Activated T-cell treated with anti-CD3 and anti-CD28 coated beads, Interleukin-2, amount 50 U/mL, for 1 hour (primary cell): Measurements from ENCODE around the gene FOXP4.

Experiments used
- DNase-seq: peaks from one replicate; pipeline ENCODE4 v3.0.0-alpha.2; 2020

The FOXP4 gene, protein sequence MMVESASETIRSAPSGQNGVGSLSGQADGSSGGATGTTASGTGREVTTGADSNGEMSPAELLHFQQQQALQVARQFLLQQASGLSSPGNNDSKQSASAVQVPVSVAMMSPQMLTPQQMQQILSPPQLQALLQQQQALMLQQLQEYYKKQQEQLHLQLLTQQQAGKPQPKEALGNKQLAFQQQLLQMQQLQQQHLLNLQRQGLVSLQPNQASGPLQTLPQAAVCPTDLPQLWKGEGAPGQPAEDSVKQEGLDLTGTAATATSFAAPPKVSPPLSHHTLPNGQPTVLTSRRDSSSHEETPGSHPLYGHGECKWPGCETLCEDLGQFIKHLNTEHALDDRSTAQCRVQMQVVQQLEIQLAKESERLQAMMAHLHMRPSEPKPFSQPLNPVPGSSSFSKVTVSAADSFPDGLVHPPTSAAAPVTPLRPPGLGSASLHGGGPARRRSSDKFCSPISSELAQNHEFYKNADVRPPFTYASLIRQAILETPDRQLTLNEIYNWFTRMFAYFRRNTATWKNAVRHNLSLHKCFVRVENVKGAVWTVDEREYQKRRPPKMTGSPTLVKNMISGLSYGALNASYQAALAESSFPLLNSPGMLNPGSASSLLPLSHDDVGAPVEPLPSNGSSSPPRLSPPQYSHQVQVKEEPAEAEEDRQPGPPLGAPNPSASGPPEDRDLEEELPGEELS

DNA sequence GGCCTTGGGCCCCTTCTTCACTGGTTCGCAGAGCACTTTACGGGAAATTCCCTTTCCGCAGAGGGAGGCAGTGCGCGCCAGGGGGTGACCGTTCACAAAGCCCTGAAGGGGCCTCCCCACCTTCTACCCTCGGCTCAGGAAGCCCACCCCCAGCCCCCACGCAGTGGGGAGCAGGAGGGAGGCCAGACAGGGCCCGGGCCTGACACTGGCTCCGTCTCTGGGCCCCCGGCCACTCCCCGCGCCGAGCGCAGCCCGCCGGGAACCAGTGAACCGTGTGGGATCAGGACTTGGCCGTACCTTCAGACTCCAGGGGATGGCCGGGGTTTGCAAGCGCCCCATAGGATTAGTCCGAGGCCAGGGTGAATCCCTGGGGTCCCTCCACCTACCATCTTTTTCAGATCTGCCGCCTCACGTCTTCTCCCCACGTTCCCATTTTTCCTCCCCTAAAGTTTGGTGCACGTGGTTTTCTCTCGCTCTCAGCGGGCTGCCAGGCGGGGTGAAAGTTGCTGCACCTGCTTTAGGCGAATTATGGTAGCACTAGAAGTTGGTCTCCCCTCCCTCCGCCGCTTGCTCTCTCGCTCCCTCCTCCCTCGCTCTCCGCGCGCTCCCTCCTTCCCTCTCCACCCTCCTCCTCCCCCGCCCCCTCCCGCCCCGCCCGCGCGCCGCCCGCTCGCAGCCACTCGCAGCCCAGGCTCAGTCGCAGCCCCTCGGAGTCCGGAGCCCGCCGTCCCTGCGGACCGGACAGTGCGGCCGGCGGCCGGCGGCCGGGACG is at the start of gene FOXP4:
FOXP4 (plus strand) TSS at position 679 of the 772 bp plus-strand sequence. CDS start 19,380 bp downstream, outside the sequence.
- DNase-seq = peak; percentile 79

DNA sequence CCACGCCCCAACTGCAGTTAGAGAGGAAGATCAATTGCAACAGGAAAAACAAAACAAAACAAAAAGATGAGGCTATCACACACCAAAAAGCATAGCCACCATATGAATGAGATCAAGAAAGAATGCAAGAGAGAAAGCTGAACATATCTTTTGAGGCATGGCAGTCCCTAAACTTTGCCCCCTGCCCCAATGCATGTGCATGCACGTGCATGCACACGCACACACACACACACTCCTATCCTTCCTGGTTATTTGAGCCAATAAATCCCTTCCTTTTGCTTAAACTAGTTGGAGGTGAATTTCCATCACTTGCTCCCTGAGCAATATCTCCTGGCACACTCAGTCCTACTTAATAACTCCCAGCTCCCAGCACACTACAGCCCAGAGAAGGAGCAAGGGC is 48.6 kb upstream of the FOXP4 start:
- DNase-seq = no peak

DNA sequence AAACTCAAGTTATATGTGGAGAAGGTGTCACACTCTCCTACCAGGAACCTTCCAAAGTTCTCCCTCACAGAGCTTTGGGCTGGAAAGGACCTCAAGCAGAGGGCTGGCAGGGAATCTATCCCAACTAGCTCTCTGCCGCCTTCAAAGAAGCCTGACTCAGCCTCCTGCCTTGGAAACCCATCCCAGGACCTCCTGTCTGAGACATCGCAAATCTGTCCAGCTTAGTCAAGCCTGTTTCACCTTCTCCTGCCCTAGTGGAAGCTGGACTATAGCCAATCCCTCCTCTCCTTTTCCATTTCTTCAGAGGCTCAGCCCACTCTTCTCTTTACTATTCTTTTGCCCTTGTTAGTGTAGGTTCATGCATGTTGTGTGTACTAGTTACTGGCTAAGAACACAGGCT is 48.2 kb upstream of the FOXP4 start:
- DNase-seq = no peak

DNA sequence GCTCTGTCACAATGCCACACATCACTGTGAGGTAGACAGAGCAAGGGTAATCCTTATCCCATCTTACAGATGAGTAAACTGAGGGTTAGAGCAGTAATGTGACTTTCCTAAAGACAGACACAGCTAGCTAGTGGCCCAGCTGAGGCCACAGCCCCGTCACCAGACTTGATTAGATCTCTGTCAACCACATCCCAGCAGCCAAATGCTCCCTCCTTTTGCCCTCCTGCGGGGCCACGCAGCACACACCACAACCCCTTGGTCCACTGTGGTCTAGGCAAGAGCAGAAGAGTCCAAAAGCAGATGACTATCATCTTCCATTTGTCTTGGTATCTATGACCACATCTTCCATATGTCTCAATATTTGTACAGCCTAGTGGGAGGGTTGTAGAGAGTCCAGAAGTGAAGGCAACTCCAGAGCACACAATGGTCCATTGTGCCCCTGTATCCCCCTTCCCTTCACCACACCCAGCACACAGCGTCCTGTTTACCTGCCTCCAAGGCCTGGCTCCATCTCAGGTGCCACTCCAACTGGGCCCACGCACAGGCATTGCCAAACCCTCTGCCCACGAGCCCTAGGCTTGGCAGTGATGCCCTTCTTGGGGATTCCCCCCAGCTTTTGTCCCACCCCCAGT is 47.1 kb upstream of the FOXP4 start:
- DNase-seq = no peak

DNA sequence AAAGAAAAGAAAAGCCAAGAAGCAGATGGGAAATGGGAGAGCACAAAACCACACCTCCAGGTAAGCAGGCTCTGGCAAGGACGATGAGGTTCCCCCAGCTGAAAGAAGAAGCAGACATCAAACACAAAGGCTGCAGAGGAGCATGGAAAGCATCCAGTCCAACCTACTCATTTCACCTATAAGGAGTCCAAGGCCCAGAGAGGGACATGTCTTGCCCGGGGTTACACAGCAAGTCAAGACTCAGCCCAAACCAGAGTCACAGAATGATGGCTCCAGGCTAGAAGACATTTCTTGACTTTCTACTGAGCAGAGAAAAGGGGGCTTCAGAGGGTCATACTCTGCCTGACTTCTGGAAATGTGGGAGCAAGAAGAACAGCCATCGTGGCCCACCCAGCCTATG is 45.6 kb upstream of the FOXP4 start:
- no peak for DNase-seq

DNA sequence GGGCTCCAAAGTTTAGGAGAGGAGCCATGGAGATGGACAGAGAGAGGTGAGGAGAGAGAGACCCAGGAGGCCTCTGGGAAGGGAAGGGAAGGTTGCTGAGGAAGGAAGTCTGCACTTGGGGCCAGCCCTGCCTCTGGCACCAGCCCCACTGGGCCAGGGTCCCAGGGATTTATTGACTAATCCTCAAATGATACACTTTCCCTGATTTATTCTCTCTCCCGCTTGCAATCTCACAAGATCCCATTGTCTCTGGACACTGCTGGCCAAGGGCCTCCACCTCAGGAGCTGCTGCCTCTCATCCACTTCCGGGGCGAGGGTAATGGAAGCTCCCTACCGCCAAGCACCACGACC is 43.6 kb upstream of the FOXP4 start:
- DNase-seq = no peak

DNA sequence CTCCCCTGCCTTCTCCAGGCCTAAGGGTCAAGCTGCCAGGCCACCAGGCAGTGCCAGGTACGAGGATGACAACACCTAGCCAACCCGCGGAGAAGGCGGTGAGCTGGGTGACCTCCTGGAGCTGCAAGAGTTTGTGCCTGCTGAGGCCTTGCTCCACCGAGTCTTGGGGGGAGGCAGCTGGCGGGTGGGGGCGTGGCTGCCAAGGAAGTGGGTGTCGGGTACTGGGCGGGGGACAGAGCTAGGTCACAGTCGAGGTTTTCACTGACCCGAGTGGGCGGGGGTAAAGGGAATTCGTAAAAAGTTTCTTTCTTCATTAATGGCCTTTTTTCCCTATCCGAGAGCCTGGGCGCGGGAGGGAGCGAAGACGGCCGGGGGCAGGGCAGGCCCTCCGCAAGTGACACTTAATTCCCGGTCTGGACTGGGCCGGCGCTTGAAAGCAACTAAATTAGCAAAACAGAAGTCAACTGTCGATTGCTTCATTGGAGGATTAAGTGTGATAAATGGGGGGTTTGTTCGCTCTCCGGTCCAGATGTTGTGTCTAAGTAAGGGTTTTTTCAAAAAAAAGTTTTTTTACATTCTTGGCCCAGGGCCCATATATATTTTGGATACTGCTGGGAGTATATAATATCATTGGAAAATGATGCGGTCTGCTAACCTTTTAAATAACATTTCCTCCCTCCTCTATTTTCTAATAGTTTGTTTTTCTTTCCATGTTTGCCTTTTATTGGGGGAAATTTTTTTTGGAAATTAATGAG is 43.1 kb upstream of the FOXP4 start:
- DNase-seq = no peak

DNA sequence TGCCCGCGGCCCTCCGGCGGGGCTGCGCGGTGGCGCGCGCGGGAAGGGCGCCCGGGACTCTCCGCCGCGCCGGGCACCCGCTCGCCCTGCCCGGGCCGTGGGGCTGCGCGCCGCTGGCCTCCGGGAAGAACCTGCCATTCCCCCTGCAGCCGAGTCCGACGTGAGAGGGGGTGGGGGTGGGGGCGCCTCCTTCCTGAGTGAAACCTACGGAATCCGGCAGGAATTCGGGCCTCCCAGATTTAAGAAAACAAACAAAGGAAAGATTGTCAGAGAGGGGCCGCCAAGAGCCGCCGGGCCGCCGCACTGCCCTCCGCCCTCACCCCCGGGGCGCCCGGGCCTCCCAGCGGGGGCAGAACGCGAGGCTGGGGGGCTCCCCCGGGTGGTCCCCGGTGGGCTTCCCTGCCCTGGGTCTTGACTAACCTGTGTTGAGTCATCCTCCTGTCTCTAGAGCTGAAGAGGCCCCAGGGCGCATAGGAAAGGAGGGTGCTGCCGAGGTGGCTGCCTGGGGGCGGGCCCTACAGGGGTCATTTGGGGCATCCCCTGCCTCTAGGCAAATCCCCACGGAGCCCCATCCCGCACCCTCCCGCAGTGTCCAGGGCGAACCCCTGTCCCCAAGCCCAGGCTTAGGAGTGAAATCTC is 42.2 kb upstream of the FOXP4 start:
- no peak for DNase-seq

DNA sequence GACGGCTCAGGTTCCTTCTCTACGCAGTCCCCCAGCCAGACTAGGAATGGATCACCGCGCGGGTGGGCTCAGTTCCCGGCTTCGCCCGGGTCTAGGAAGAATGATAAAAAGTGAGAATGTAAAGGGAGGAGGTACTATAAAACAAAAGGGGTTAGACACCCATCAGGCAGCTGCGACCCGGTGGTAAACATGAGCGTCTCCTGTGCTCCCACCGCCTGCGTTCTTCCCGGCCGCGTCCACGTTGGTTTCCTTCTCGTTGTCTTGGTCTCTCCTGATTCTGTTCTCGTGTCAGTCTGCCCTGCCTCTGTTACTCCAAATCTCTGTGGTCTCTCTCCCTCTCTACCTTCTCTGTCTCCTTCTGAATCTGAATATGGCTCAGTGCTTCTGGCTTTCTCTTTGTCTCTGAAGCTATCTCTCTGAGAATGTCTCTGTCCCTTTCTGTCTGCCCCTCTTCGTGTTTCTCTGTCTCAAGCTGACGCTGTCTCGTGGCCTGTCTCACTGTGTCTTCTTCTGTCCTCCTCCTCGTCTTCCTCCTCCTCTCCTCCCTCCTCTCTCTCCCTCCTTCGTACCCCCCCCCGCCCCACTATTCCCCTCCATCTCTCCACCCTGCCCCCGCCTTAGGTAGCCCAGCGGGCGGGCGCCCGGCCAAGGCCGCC is 41.6 kb upstream of the FOXP4 start:
- no peak for DNase-seq

DNA sequence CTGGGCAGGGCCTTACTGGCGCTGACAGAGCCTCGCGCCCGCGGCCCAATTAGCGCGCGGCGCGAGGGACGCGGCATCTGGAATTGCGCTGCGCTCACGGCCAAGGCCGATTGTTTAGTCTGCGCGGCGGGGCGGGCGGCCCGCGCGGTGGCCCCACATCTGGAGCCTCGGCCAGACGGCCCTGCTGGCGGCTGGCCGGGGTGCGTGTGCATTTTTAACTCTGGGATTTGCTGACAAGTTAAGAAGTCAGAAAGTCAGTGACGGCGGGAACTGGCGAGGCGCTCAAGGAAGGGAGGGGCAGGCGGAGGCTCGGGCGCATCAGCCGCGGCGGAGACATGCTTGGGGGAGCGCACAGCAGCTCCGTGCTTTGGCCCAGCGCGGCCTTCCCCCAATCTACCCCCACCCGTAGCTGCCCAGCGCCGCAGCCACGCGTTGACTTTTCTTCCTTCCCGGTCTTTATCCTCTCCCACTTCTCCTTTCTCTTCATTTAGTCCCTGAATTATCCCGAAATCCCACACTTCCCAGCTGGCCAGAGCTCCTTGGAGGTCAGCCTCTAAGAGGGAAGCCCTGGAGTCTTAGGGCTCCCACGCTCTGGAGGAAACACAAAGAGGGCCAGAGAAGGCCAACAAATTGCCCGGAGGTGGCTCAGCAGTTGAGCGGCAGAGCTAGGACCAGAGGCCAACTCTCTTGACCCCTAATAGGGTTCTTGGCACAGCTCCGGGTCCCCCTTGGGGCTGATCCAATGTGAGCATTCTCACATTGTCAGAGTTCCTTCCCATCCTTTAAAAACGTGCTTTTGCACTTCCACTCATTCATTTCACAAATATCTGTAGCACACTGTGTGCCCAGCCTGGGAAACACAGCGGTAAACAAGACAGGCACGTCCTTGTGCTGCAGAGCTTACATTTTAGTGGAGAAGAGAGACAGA is 40.8 kb upstream of the FOXP4 start:
- no peak for DNase-seq

DNA sequence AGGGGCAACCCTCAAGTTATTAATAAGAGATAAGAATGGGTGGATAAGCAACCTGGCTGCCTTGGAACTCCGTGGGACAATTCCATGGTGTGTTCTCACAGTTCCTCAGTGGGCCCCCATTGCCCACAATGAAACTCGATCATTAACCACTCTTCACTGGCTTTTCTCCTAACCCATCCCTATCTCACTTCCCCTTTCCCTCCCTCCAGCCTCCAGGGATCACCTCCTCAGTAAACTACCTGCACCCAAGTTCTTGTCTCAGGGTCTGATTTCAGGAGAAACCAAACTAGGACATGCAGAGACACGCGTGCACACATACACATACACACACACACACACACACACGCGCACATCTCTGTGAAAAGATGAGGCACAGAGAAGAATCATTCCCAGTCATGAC is 37.7 kb upstream of the FOXP4 start:
- no peak for DNase-seq

DNA sequence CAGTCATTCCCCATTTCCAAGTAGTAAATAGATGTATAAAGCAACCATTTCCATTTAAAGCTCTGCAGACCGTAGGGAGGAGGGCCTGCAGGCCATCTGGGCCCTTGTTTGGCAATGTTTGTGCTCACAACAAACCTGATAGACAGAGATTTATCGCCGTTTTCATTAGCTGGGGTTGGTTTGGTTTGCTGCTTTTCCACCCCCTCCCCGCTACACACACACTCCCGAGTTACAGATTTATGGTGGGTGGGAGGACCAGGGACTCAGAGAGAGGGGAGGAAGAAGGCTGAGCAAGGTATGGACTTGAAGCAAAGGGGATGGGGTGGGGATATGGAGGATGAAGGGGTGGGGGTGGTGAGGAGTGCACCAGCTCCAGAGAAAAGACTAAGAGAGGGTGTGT is 36.6 kb upstream of the FOXP4 start:
- no peak for DNase-seq

DNA sequence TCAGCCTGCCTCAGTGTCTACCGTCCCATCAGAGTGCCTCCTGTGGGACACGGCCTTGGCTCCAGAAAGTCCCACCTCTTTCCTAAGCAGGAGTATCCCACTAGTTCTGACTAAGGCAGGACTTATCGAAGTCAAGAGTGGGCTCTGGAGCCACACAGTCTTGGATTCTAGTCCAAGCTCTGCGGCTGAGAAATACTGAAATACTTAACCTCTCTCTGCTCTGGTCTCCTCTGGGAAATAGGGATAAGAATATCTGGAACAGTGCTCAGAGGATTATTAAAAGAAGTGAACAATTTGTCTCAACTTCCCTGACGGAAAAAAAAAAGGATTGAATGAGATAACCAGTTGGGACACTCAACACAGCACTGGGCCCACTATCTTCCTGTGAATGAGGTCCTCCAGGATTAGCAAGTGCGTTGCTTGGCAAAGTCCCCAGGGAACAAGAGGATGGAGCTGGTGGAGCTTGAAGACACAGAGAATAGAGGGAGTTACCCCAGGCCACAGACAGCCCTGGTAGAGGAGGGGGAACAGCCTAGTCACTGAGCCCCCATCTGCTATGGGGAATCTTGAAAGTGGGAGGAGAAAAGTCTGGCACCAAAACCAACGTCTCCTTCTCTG is 34.6 kb upstream of the FOXP4 start:
- DNase-seq = no peak

DNA sequence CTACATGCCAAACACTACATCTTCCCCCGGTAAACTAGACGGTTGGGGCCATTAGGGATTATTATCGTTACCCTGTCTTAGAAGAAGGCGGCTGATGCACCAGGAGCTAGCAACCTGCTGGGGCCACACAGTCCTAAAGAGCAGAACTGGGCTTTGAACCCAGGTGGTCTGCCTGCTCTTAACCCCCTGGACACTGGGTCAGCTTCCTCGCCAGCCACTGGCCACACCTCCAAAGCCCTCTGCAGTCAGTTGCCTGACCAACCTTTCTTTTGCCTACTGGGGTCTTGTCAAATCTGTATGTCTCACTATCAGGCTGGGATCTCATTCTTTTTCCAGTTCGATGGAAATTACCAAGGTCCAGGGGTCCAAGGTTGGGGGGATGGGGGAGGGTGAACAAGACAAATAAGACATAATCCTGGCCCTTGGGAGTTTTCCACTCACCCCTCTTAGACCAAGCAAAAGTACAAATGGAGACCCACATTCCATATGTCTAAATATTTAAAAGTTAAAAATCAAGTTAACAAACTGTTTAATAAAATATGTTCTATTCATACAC is 34.0 kb upstream of the FOXP4 start:
- DNase-seq = no peak

DNA sequence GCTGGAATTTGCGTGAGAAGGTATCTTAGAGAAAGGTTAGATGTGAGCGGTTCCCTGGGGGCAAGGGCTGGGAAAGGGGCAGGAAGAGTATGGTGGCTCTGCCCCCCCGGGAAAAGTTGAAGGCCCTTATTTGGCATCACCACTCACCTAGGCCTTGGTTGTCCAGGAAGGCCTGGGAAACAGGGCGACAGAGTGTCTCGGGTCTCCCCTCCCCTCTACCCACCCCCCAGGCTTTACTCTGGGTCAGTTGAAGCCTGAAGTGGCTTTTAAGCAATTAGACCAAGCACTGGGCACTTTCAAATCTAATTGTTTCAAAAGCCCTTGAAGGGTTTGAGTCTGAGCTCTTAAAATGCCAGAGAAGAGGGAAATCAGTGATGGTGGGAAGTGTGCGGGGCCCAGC is 30.2 kb upstream of the FOXP4 start:
- DNase-seq = no peak

DNA sequence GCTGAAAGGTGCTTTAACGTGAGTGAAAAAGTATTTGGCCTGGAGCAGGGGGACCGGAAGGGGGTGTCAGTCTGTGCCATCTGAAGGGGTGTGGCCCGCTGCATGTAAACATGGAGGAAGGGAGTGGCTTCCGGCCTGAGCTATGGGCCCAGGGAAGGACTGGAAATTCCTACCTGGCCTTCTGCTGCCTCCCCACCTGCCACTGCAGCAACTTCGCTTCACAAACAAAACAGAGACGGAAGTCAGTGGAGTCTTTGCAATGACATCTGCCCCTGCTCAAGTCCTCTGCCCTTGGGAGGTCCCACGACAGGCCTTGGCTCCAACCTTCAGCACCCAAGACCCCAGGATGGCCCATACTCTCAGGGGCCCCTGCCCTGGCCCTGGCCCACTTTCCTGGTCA is 28.1 kb upstream of the FOXP4 start:
- DNase-seq = no peak

DNA sequence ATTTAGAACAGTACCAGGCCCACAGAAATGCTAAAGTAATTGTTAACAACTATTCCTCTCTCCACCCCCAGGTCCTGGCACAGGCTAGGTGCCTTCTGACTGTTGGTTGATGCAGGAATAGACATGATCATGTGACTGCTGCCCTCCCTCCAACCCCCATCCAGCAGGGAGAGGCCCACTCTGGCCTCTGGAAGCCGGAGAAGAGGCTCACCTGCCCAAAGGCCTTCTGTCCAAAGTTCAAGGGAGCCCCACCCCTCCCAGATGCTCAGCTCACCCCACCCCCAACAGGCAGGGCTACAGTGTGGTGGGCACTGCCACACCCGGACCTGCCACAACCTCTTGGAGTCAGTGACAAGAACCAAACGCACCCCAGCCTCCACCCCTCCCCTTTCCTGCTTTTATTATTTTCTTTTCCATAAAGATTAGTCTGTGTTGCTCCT is 26.9 kb upstream of the FOXP4 start:
- DNase-seq = no peak

DNA sequence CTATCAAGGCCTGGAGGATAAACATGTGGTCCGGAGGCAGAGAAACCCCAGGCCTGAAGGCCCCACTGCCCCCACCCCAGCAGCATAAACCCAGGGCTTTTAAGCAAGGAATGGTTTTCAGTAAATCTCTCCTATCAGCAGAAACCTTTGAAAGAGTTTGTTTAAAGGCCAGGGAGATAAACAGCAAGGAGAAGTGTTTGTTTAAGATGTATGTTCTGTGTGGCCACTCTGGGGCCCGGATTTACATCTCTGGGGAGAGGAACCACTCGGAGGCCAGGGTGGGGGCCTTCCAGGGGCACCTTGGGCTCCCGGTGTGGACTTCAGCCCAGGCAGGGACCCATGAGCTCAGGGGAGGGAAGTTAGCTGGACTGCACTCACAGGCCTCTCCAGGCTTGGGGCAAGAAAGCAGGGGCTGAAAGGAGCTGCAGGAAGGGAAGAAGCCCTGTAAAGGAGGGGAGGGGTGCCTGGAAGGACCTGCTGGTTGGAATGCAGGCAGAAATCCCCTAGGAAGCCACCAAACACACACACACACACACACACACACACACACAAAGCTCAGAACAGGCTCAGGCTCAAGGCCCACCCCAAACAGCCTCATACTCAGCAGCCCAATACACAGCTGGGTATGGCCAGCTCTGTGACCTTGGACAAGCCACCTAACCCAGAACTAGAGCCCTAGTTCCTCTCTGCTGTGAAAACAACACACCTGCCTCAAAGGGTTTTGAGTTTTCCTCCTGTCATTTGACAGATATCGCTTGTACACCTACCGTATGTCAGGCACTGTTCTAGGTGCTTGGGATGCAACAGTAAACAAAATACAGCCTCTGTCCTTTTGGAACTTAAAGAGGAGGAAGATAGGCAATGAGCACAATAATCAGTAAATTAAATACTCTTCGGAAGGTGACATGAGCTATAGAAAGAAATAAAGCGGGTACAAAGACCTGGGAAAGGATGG is 26.2 kb upstream of the FOXP4 start:
- DNase-seq = no peak
